IPS-18c (cell line): ENCODE results near the gene MYOCOS.
"Not testable (repeated sequence)": the region's sequence is repeated elsewhere in the genome, so short reads cannot be mapped to it uniquely, and the experiment has no call there.

Source experiments
- H3K4me3 ChIP-seq: 2 replicates; pipeline ENCODE4 v1.7.0; 2013; ENCODE audit warnings: low read depth, mild to moderate bottlenecking, low read length, moderate library complexity; ENCODE audit not compliant: insufficient read depth
- H3K9me3 ChIP-seq: one replicate; pipeline ENCODE4 v1.6.1; 2013; ENCODE audit warnings: mild to moderate bottlenecking, low read length, moderate library complexity; ENCODE audit not compliant: control insufficient read depth, insufficient read depth

Gene MYOCOS

DNA sequence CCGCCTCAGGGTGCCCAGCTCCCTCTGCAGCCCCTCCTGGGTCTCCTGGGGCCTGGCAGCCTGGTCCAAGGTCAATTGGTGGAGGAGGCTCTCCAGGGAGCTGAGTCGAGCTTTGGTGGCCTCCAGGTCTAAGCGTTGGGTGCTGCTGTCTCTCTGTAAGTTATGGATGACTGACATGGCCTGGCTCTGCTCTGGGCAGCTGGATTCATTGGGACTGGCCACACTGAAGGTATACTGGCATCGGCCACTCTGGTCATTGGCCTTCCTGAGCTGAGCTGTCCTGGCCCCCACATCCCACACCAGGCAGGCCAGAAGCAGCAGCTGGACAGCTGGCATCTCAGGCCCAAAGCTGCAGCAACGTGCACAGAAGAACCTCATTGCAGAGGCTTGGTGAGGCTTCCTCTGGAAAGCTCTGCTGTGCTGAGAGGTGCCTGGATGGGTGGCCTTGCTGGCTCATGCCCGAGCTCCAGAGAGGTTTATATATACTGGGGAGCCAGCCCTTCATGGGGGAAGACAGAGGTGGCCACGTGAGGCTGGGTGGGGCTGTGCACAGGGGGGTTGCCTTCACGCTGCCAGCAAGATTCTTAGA lies 30.3 kb downstream of the MYOCOS start, which contains the start of gene MYOC:
MYOC (minus strand) TSS at position 455 of the 589 bp plus-strand sequence; CDS start at position 378, 77 bp downstream.
- H3K9me3 ChIP-seq = no peaks in the 10 kb centered on the region
- H3K4me3 ChIP-seq = no peak within 1 kb of the TSS

GRCh38 chr1:171653796-171654195 lies 31.8 kb downstream of the MYOCOS start:
- Histone ChIP-seq H3K4me3 (no peak overlapping the region), H3K9me3 (no peaks in the 10 kb centered on the region)

GRCh38 chr1:171654201-171654941 lies 32.3 kb downstream of the MYOCOS start:
- Histone ChIP-seq H3K9me3 (no peaks in the 10 kb centered on the region), H3K4me3 (no peak overlapping the region)

GRCh38 chr1:171654942-171655745 lies 33.1 kb downstream of the MYOCOS start:
- H3K9me3 ChIP-seq = no peaks in the 10 kb centered on the region
- H3K4me3 ChIP-seq = no peak overlapping the region

DNA sequence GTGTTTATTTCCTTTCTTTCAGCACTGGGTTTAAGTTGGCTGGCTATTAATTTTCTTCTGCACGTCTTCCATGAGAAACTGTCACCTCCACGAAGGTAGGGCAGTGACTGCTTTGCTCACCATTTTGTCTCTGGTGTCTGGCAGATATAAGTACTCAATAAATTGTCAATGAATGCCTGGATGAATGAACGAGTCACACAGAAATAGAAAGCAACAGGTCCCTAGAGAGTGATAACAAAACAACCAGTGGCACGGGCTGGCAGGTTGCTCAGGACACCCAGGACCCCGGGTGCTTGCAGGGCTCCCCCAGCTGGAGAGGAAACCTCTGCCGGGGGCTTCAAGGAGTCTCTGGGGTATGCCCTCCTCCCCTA lies 33.7 kb downstream of the MYOCOS start:
- H3K4me3 ChIP-seq = no peak overlapping the region

GRCh38 chr1:171656206-171656605 lies 34.2 kb downstream of the MYOCOS start:
- H3K9me3 ChIP-seq = not testable (repeated sequence)

More for the DNA sequence above, 33.7 kb downstream of the MYOCOS start:
- no peaks in the 10 kb centered on the region for H3K9me3 ChIP-seq

DNA sequence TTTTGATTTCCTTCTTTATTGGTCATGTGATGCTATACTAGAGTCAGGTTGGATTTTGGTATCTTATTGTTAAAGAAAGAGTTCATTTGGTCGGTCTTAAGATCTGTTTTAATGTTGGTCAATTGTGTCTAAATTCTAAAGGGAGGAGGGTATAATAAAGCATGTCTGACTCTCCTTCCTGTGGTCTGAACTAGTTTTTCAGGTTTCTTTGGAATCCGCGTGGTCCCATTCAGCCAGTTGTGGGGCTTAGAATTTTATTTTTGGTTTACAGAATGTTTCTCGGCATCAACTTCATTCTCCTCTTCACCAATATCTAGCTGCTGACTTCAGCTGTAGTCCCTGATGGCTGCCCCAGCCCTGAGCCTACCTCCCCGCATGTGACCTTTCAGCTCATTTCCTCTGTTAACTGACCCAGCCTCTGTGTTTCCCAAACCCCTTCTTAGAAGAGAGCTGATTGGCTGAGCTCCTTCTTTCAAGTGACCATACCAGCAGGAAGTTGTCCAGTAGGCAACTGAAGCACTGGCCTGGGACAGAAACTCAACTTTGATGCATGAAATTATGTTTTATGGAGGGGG lies 39.1 kb downstream of the MYOCOS start:
- Histone ChIP-seq H3K9me3 (no peaks in the 10 kb centered on the region), H3K4me3 (no peak overlapping the region)

More at GRCh38 chr1:171656206-171656605, 34.2 kb downstream of the MYOCOS start:
- not testable (repeated sequence) for H3K4me3 ChIP-seq

DNA sequence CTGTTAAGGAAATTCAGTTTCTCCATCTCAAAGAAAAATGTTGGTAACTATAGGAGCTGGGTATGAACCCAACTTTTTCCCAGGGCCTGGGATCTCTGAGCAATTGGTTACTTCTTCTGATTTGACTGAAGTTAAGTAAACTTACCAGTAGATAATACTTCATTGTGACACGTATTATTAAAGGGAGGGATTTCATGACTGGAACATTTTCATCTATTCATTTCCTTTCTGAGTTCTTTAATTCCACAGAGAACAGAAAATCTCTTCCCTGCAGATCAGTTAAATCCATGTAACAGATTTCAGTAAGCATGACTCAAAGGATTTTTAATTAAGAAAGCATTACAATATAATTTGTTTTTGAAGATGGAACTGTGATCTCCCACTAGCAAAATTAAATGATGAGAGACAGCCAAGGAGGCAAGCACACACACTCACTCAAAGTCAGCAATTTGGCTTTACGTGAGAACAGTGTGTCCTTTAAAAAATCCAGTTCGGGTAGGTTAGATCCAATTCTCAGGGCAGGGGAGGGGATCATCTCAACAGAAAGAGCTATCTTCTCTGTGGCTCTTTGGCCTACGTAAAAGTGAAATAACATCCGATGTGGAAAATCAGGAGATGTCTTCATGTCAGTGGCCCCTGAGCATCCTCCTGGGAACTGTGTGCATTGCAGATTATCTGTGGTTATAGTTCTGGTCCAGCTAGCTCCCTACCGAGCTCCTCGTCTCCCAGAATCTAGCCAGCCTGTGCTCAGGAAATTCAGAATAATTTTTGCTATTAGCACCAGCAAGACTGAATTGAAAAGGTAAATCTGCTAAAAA lies 41.2 kb downstream of the MYOCOS start:
- no peak overlapping the region for H3K4me3 ChIP-seq
- H3K9me3 ChIP-seq = no peaks in the 10 kb centered on the region

GRCh38 chr1:171663854-171664575 lies 42.0 kb downstream of the MYOCOS start:
- no peaks in the 10 kb centered on the region for H3K9me3 ChIP-seq

DNA sequence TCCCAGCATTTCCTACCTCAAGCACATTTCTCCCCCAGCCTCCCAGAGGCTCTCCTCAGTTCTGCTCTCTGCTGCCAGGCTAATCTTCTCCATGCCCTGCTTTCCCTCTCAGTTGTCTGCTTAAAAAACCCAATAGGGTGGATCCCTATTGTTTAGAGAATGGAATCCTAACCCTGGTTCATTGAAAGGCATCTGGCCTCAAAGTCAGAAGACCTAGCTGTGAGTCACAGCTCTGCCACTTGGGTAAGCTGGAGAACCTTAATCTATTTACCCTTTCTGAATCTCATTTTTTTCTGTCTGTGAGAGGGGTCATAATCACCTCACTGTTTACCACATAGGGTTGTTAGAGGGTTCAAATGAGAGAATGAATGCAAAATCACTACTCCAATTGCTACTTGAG lies 42.9 kb downstream of the MYOCOS start:
- no peak overlapping the region for H3K4me3 ChIP-seq
- H3K9me3 ChIP-seq = no peaks in the 10 kb centered on the region

More at GRCh38 chr1:171663854-171664575, 42.0 kb downstream of the MYOCOS start:
- H3K4me3 ChIP-seq = no peak overlapping the region

GRCh38 chr1:171666114-171666769 lies 44.2 kb downstream of the MYOCOS start:
- H3K4me3 ChIP-seq = no peak overlapping the region
- H3K9me3 ChIP-seq = no peaks in the 10 kb centered on the region

DNA sequence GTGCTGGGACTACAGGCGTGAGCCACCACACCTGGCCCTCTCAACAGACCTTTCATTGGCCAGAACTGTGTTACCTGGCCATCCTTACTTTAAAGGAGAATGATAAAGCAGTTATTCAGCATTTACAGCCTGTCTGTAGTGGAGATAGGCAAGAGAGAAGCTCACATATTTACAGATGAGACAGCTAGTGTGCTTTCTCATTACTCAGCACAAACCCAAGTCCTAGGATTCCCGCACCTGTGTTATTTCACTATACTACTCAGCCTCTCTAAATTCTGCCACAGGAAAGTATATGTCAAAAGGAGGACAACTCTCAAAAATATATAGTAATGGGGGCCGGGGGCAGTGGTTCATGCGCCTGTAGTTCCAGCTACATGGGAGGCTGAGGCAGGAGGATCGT lies 46.3 kb downstream of the MYOCOS start:
- Histone ChIP-seq H3K9me3 (no peaks in the 10 kb centered on the region), H3K4me3 (no peak overlapping the region)

- H3K4me3 ChIP-seq = no peak overlapping the region
- H3K9me3 ChIP-seq = no peaks in the 10 kb centered on the region
Measured at GRCh38 chr1:171670739-171671138, 48.7 kb downstream of the MYOCOS start.

GRCh38 chr1:171674431-171675405 lies 52.7 kb downstream of the MYOCOS start:
- Histone ChIP-seq H3K4me3 (no peak overlapping the region), H3K9me3 (no peaks in the 10 kb centered on the region)
